ENCODE data around the gene CENPV. TPM values are rescaled to one million over a fixed set of nuclear protein-coding genes. Genes with fewer than 3 reads are reported as not detected.
A peak's percentile ranks its signal among the peaks of the same experiment; 100 is the strongest.
"Not testable (repeated sequence)": the region's sequence is repeated elsewhere in the genome, so short reads cannot be mapped to it uniquely, and the experiment has no call there.

The CENPV gene
- polyA plus RNA-seq, 6 donors from 2014 or later = 13.3 to 34.2 (median 15.9) TPM

DNA sequence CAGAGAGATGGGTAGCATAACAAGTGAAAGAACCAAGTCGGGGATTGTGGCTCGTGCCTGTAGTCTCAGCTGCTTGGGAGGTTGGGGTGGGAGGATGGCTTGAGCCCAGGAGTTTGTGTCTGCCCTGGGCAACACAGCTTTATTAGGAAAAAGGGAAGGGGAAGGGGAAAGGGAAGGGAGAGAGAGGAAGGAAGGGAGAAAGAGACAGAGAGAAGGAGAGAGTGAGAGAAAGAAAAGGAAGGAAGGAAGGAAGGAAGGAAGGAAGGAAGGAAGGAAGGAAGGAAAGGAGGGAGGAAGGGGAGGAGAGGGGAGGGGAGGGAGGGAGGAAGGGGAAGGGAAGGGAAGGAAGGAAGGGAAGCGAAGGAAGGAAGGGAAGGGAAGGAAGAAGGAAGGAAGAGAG, 33.3 kb downstream of the CENPV start:
- DNase-seq (no peak), ATAC-seq (ENCODE audit: low read depth in 2 of 2) (no peak)
- Mint-ChIP-seq H3K27ac (peak overlapping the region in 1 of 6 donors; percentile 51), H3K9me3 (no peaks in the 10 kb centered on the region), H3K4me3 (no peak overlapping the region), H3K4me1 (peaks cover 0 to 2% (median 0%) of the 10 kb centered on the region in 3 donors), H3K27me3 (no peaks in the 10 kb centered on the region), H3K36me3 (no peaks in the 10 kb centered on the region)

GRCh38 chr17:16314859-16315258, 38.4 kb downstream of the CENPV start:
- no peak for DNase-seq
- H3K27me3 Mint-ChIP-seq = no peaks in the 10 kb centered on the region
- peaks cover 0 to 10% (median 0%) of the 10 kb centered on the region in 3 donors for H3K4me1 Mint-ChIP-seq
- no peak overlapping the region for H3K4me3 Mint-ChIP-seq
- H3K27ac Mint-ChIP-seq = no peak overlapping the region
- ATAC-seq (ENCODE audit: low read depth in 2 of 2) = no peak
- H3K9me3 Mint-ChIP-seq = no peaks in the 10 kb centered on the region
- H3K36me3 Mint-ChIP-seq = peaks cover 8 to 10% of the 10 kb centered on the region in 2 donors

GRCh38 chr17:16314189-16314588, 39.1 kb downstream of the CENPV start:
- DNase-seq (no peak), ATAC-seq (ENCODE audit: low read depth in 2 of 2) (no peak)
- H3K4me1 Mint-ChIP-seq = peaks cover 0 to 10% (median 0%) of the 10 kb centered on the region in 3 donors
- H3K9me3 Mint-ChIP-seq = no peaks in the 10 kb centered on the region
- peaks cover 8 to 10% of the 10 kb centered on the region in 2 donors for H3K36me3 Mint-ChIP-seq
- no peak overlapping the region for H3K4me3 Mint-ChIP-seq
- peak overlapping the region in 1 of 6 donors; percentile 81 for H3K27ac Mint-ChIP-seq
- H3K27me3 Mint-ChIP-seq = no peaks in the 10 kb centered on the region

DNA sequence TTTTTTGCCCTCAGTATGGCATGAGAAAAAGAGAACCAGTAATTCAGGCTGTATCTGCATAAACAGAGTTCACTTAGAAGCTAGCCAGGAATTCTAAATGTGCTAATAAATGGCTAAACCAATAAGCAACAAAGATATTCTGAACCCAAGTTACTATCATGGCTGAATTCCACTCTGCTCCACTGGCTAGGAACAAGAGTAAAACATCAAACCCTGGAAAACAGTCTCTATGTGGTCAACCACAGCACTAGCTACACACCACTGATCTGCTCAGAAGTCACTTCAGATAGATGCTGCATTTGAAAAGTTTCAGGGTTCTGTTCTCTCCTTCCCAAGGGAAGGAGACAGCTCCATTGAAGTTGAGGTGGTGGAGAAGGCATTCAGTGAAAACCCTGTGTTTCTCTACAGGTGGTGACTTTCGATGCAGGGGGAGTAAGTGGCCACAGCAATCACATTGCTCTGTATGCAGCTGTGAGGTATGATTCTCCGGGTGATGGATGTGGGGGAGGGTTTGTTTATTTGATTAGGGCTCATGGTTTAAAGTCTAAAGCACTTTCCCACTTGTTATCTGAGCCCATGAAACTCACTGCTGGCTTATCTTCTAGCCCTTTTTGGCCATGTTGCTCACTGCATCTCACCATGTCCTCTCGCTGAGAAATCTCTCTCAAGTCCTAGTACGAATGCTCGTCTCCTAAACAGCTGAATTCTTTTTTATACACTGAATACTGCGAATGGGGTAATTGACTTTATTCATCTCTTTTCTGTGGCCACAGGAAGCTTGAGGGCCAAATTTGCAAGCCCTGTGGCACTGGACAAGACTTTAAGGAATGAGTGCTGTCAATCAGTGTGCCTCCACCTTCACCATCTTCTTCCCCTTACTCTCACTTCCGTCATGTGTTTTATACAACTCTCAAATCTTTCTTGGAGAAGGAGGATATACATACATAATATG, 39.9 kb downstream of the CENPV start:
- H3K9me3 Mint-ChIP-seq = no peaks in the 10 kb centered on the region
- ATAC-seq (ENCODE audit: low read depth in 2 of 2) = no peak
- peak overlapping the region in 1 of 6 donors; percentile 81 for H3K27ac Mint-ChIP-seq
- H3K27me3 Mint-ChIP-seq = no peaks in the 10 kb centered on the region
- H3K4me3 Mint-ChIP-seq = no peak overlapping the region
- H3K4me1 Mint-ChIP-seq = peaks cover 0 to 10% (median 0%) of the 10 kb centered on the region in 3 donors
- peaks cover 8 to 10% of the 10 kb centered on the region in 2 donors for H3K36me3 Mint-ChIP-seq
- DNase-seq = no peak

GRCh38 chr17:16312061-16312460, 41.2 kb downstream of the CENPV start:
- not testable (repeated sequence) for H3K27me3 Mint-ChIP-seq; H3K27ac Mint-ChIP-seq; H3K4me3 Mint-ChIP-seq; H3K9me3 Mint-ChIP-seq; ATAC-seq (ENCODE audit: low read depth in 2 of 2); DNase-seq
- peaks cover 0 to 10% (median 0%) of the 10 kb centered on the region in 3 donors for H3K4me1 Mint-ChIP-seq
- peaks cover 8 to 10% of the 10 kb centered on the region in 2 donors for H3K36me3 Mint-ChIP-seq

GRCh38 chr17:16306211-16306610, 47.1 kb downstream of the CENPV start:
- Mint-ChIP-seq H3K4me3 (no peak overlapping the region), H3K4me1 (peaks cover 0 to 5% (median 0%) of the 10 kb centered on the region in 3 donors), H3K27ac (peak overlapping the region in 1 of 6 donors; percentile 69), H3K36me3 (peaks cover 15 to 21% of the 10 kb centered on the region in 2 donors), H3K27me3 (no peaks in the 10 kb centered on the region), H3K9me3 (no peaks in the 10 kb centered on the region)
- DNase-seq (no peak), ATAC-seq (ENCODE audit: low read depth in 2 of 2) (no peak)

- ATAC-seq (ENCODE audit: low read depth in 2 of 2) (peak in 1 of 2 donors; percentile 52), DNase-seq (no peak)
- H3K9me3 Mint-ChIP-seq = no peaks in the 10 kb centered on the region
- H3K27me3 Mint-ChIP-seq = no peaks in the 10 kb centered on the region
- no peak overlapping the region for H3K27ac Mint-ChIP-seq
- peaks cover 8 to 13% of the 10 kb centered on the region in 2 donors for H3K36me3 Mint-ChIP-seq
- H3K4me1 Mint-ChIP-seq = peaks cover 0 to 5% (median 0%) of the 10 kb centered on the region in 3 donors
- no peak overlapping the region for H3K4me3 Mint-ChIP-seq
Observed at GRCh38 chr17:16304830-16305229, 48.4 kb downstream of the CENPV start.

DNA sequence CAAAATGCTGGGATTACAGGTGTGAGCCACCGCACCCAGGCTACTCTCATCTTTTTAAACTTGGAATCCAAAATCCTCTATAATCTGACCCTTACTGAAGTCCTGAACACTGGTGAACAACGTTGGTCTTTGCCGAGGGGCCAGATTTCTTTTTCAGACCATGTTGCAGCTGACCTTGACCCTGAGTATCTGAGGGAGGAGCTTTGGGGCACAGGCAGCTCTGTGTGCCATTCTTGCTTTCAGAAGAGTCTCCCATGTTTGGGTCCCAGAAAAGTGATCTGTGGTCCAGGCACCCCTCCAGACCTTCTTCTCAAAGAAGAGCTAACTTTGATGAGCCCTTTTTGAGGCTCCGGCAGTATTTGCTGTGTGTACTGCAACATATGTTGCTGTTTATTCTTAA, 50.4 kb downstream of the CENPV start:
- no peak for ATAC-seq (ENCODE audit: low read depth in 2 of 2)
- peaks cover 0 to 5% (median 0%) of the 10 kb centered on the region in 3 donors for H3K4me1 Mint-ChIP-seq
- no peaks in the 10 kb centered on the region for H3K27me3 Mint-ChIP-seq
- no peaks in the 10 kb centered on the region for H3K9me3 Mint-ChIP-seq
- peak overlapping the region in 1 of 6 donors; percentile 16 for H3K27ac Mint-ChIP-seq
- H3K36me3 Mint-ChIP-seq = peaks cover 10 to 13% of the 10 kb centered on the region in 2 donors
- no peak for DNase-seq
- H3K4me3 Mint-ChIP-seq = no peak overlapping the region

GRCh38 chr17:16301963-16302855, 51.1 kb downstream of the CENPV start:
- Mint-ChIP-seq H3K36me3 (peaks cover 10 to 13% of the 10 kb centered on the region in 2 donors), H3K9me3 (no peaks in the 10 kb centered on the region), H3K27me3 (no peaks in the 10 kb centered on the region), H3K27ac (peak overlapping the region in 2 of 6 donors; percentile 16 to 57), H3K4me3 (no peak overlapping the region), H3K4me1 (peaks cover 0 to 5% (median 0%) of the 10 kb centered on the region in 3 donors)
- DNase-seq (no peak), ATAC-seq (ENCODE audit: low read depth in 2 of 2) (no peak)

GRCh38 chr17:16300554-16300953, 52.7 kb downstream of the CENPV start:
- H3K9me3 Mint-ChIP-seq = no peaks in the 10 kb centered on the region
- ATAC-seq (ENCODE audit: low read depth in 2 of 2) (no peak), DNase-seq (no peak)
- peaks cover 0 to 5% (median 0%) of the 10 kb centered on the region in 3 donors for H3K4me1 Mint-ChIP-seq
- H3K36me3 Mint-ChIP-seq = peaks cover 10 to 13% of the 10 kb centered on the region in 2 donors
- no peak overlapping the region for H3K4me3 Mint-ChIP-seq
- H3K27me3 Mint-ChIP-seq = no peaks in the 10 kb centered on the region
- H3K27ac Mint-ChIP-seq = no peak overlapping the region

GRCh38 chr17:16298140-16298662, 55.1 kb downstream of the CENPV start:
- no peak for DNase-seq
- Mint-ChIP-seq H3K27me3 (no peaks in the 10 kb centered on the region), H3K36me3 (peaks cover 10 to 13% of the 10 kb centered on the region in 2 donors), H3K9me3 (no peaks in the 10 kb centered on the region), H3K27ac (peak overlapping the region in 2 of 6 donors; percentile 78 to 92), H3K4me3 (no peak overlapping the region), H3K4me1 (peaks cover 0 to 6% (median 4%) of the 10 kb centered on the region in 3 donors)
- no peak for ATAC-seq (ENCODE audit: low read depth in 2 of 2)

DNA sequence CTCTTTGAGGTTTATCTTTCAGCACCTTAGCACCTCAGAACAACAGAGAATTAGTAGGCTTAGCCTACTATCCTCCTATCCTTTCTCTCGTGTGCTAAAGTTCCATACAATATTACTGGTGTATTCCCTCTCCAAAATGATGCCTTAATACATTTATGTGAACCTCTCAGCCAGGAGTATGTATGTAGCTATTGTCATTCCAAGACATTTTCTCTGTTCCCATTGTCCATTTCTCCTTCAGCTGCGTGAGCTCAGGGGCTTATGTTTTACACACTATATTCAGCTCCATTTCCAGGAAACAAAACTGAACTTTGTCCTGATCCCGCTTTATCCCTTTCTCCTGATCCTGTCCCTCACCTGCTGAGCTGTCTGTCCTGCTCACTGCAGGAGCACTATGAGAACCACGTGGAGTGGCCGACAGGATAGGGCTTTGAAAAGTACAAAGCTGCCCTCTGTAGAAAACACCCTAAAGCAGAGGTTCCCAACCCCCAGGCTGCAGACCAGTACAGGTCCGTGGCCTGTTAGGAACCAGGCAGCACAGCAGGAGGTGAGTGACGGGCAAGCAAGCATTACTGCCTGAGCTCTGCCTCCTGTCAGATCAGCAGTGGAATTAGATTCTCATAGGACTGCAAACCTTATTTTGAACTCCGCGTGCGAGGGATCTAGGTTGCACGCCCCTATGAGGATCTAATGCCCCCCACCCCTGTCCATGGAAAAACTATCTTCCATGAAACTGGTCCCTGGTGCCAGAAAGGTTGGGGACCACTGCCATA, 55.7 kb downstream of the CENPV start:
- Mint-ChIP-seq H3K27me3 (no peaks in the 10 kb centered on the region), H3K4me3 (no peak overlapping the region), H3K36me3 (peaks cover 7 to 8% of the 10 kb centered on the region in 2 donors), H3K9me3 (no peaks in the 10 kb centered on the region), H3K27ac (peak overlapping the region in 2 of 6 donors; percentile 49 to 92), H3K4me1 (peaks cover 0 to 6% (median 4%) of the 10 kb centered on the region in 3 donors)
- ATAC-seq (ENCODE audit: low read depth in 2 of 2) (no peak), DNase-seq (no peak)

All from naive B cell (primary cell).